HUES6 (cell line): ENCODE data around the gene SLPI.

Experiments used
- H3K27ac ChIP-seq: 2 replicates; pipeline ENCODE4 v1.7.0; 2013; ENCODE audit warnings: low read depth, mild to moderate bottlenecking, low read length, inconsistent platforms
- H3K27me3 ChIP-seq: 2 replicates; pipeline ENCODE4 v1.6.1; 2013; ENCODE audit warnings: low read length; ENCODE audit not compliant: control insufficient read depth, insufficient read depth
- H3K36me3 ChIP-seq: 2 replicates; pipeline ENCODE4 v1.6.1; 2013; ENCODE audit warnings: low read length; ENCODE audit not compliant: control insufficient read depth, insufficient read depth
- H3K4me1 ChIP-seq: 2 replicates; pipeline ENCODE4 v1.6.1; 2013; ENCODE audit warnings: low read length; ENCODE audit not compliant: control insufficient read depth, insufficient read depth
- H3K4me3 ChIP-seq: 2 replicates; pipeline ENCODE4 v1.5.1; 2013; ENCODE audit warnings: low read depth, low read length
- H3K9ac ChIP-seq: one replicate; pipeline ENCODE4 v1.6.1; 2013; ENCODE audit warnings: mild to moderate bottlenecking, low read length
- H3K9me3 ChIP-seq: 2 replicates; pipeline ENCODE4 v1.6.1; 2013; ENCODE audit warnings: low read depth, low read length; ENCODE audit not compliant: control insufficient read depth, insufficient read depth

The SLPI gene

GRCh38 chr20:45212836-45213235, 41.5 kb downstream of the SLPI start:
- no peaks in the 10 kb centered on the region for H3K9me3 ChIP-seq
- no peak overlapping the region for H3K27ac ChIP-seq
- H3K9ac ChIP-seq: no peak overlapping the region
- H3K4me1 ChIP-seq: peaks cover 12% of the 10 kb centered on the region
- H3K4me3 ChIP-seq: no peak overlapping the region
- H3K27me3 ChIP-seq: no peaks in the 10 kb centered on the region
- no peaks in the 10 kb centered on the region for H3K36me3 ChIP-seq

GRCh38 chr20:45211569-45212474, 42.5 kb downstream of the SLPI start:
- Histone ChIP-seq H3K9ac (no peak overlapping the region), H3K27me3 (no peaks in the 10 kb centered on the region), H3K27ac (no peak overlapping the region), H3K4me3 (no peak overlapping the region), H3K36me3 (no peaks in the 10 kb centered on the region), H3K4me1 (peaks cover 20% of the 10 kb centered on the region), H3K9me3 (no peaks in the 10 kb centered on the region)

GRCh38 chr20:45209924-45210323, 44.4 kb downstream of the SLPI start:
- Histone ChIP-seq H3K27ac (peak overlapping the region; percentile 10; the same call in 1 of the 2 replicates), H3K27me3 (no peaks in the 10 kb centered on the region)

GRCh38 chr20:45206725-45207124, 47.6 kb downstream of the SLPI start, which contains the start of gene SEMG1:
TSS of gene SEMG1 (plus strand) at chr20:45207033. CDS start at chr20:45207054, 21 bp downstream.
- H3K27ac ChIP-seq: no peak within 1 kb of the TSS
- no peaks in the 10 kb centered on the region for H3K27me3 ChIP-seq
- peaks cover 27% of the 10 kb centered on the region for H3K4me1 ChIP-seq
- no peaks in the 10 kb centered on the region for H3K36me3 ChIP-seq
- no peak within 1 kb of the TSS for H3K4me3 ChIP-seq
- no peak within 1 kb of the TSS for H3K9ac ChIP-seq
- H3K9me3 ChIP-seq: no peaks in the 10 kb centered on the region

More at GRCh38 chr20:45209924-45210323, 44.4 kb downstream of the SLPI start:
- Histone ChIP-seq H3K9ac (no peak overlapping the region), H3K4me1 (peaks cover 27% of the 10 kb centered on the region), H3K9me3 (no peaks in the 10 kb centered on the region), H3K36me3 (no peaks in the 10 kb centered on the region), H3K4me3 (no peak overlapping the region)
